NT2/D1 (cell line): ENCODE data around the gene TARS3.

Source experiments
- SUZ12 ChIP-seq: IDR thresholded peaks from 2 replicates; pipeline ENCODE4 v1.6.1; 2011; ENCODE audit not compliant: insufficient read length, insufficient read depth; ENCODE audit errors: extremely low read depth
- YY1 ChIP-seq: IDR thresholded peaks from 2 replicates; pipeline ENCODE4 v1.6.1; 2011; ENCODE audit not compliant: insufficient read length, insufficient read depth
- ZNF274 ChIP-seq: IDR thresholded peaks from 2 replicates; pipeline ENCODE4 v1.6.1; 2011; ENCODE audit warnings: mild to moderate bottlenecking, low read depth, low read length

GRCh38 chr15:101702077-101702476 lies 22.2 kb downstream of the TARS3 start:
- TF ChIP-seq ZNF274 (no peak), YY1 (no peak), SUZ12 (no peak)
